ENCODE results near the gene NUP35. TPM values are rescaled to one million over a fixed set of nuclear protein-coding genes. Genes with fewer than 3 reads are reported as not detected.

NUP35 gene
- total RNA-seq, 1 experiment from 2014 or later: 33.4 TPM

DNA sequence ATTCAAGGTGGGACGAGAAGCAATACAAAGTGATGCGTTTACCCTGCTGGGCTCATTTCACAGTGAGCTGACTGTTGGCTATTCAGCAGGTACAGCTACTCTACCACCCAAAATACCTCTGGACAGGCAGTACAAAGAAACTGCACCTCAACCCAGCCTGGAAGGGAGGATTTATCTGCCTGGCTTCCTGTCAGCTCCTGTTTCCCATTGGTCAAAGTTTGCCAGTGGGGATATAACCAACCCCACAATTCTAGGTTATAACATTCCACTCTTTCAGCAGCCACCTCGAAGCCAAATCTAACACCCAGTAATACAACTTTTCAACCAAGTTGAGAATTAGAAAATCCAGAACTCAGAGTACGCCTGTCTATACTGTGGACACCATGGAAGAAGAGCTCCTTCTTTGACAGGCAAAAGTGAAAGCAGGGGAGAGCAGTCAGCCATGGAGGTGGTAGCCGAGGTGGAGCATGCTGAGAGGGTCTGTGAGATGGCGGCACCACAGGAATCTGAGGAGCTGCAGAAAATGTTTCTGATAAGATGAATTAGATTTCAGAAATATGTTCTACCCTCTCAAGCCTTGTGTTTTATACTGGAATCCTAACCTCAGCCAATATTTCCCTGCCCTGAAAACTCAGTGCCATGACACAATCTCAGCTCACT lies 34.9 kb upstream of the NUP35 start:
- Histone ChIP-seq H3K9me2 (ENCODE audit: insufficient read depth) (no peaks in the 10 kb centered on the region), H3K9me3 (ENCODE audit: control insufficient read depth in 1 of 2, insufficient read depth in 1 of 2, low read depth in 1 of 2, low read length in 2 of 2) (no peaks in the 10 kb centered on the region), H4K20me1 (ENCODE audit: insufficient read depth) (no peaks in the 10 kb centered on the region), H3K4me3 (replicated peaks in 1 of 2; ENCODE audit: low read depth in 1 of 2, low read length in 2 of 2) (no peak overlapping the region), H3K27me3 (ENCODE audit: insufficient read depth, low read length) (no peaks in the 10 kb centered on the region), H3K4me1 (ENCODE audit: control insufficient read depth in 1 of 2, insufficient read depth in 2 of 2, low read length in 2 of 2) (no peaks in the 10 kb centered on the region), H3K27ac (ENCODE audit: low read depth, low read length) (no peak overlapping the region), H3K36me3 (ENCODE audit: control insufficient read depth in 1 of 2, insufficient read depth in 2 of 2, low read length in 2 of 2) (no peaks in the 10 kb centered on the region), H3K79me2 (ENCODE audit: insufficient read depth, low read length) (no peaks in the 10 kb centered on the region), H2AFZ (ENCODE audit: low read depth, low read length, poor library complexity, severe bottlenecking) (no peak overlapping the region), H3K4me2 (ENCODE audit: low read length) (no peak overlapping the region), H3K9ac (ENCODE audit: low read length) (no peak overlapping the region)
- no TSS peak for BruUV-seq (replicated peaks)
- intact Hi-C loops (cut with micrococcal nuclease): no loop called here
- TF ChIP-seq, protein P1, sequence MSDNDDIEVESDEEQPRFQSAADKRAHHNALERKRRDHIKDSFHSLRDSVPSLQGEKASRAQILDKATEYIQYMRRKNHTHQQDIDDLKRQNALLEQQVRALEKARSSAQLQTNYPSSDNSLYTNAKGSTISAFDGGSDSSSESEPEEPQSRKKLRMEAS (IDR thresholded peaks at IDR 0.05): no peak
- TF ChIP-seq CBX3 (IDR thresholded peaks at IDR 0.05; ENCODE audit: low read depth) (no peak), POLR2A (IDR thresholded peaks at IDR 0.05; ENCODE audit: borderline replicate concordance, extremely low read depth, insufficient read depth, insufficient read length) (no peak)
- TF ChIP-seq, protein P2, sequence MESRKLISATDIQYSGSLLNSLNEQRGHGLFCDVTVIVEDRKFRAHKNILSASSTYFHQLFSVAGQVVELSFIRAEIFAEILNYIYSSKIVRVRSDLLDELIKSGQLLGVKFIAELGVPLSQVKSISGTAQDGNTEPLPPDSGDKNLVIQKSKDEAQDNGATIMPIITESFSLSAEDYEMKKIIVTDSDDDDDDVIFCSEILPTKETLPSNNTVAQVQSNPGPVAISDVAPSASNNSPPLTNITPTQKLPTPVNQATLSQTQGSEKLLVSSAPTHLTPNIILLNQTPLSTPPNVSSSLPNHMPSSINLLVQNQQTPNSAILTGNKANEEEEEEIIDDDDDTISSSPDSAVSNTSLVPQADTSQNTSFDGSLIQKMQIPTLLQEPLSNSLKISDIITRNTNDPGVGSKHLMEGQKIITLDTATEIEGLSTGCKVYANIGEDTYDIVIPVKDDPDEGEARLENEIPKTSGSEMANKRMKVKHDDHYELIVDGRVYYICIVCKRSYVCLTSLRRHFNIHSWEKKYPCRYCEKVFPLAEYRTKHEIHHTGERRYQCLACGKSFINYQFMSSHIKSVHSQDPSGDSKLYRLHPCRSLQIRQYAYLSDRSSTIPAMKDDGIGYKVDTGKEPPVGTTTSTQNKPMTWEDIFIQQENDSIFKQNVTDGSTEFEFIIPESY (IDR thresholded peaks at IDR 0.05; ENCODE audit: extremely low read depth, insufficient replicate concordance, low read length): no peak
- ChIA-PET CTCF (no interaction called here), POLR2A (no interaction called here), RAD21 (ENCODE audit: low non-redundant PET in 1 of 2, low total read pairs in 2 of 2, uncharacterized antibody in 2 of 2, unreplicated experiment in 2 of 2) (no interaction called here)
- DNase-seq (ENCODE audit: low read depth, low spot score) (no peak), ATAC-seq (no peak)

DNA sequence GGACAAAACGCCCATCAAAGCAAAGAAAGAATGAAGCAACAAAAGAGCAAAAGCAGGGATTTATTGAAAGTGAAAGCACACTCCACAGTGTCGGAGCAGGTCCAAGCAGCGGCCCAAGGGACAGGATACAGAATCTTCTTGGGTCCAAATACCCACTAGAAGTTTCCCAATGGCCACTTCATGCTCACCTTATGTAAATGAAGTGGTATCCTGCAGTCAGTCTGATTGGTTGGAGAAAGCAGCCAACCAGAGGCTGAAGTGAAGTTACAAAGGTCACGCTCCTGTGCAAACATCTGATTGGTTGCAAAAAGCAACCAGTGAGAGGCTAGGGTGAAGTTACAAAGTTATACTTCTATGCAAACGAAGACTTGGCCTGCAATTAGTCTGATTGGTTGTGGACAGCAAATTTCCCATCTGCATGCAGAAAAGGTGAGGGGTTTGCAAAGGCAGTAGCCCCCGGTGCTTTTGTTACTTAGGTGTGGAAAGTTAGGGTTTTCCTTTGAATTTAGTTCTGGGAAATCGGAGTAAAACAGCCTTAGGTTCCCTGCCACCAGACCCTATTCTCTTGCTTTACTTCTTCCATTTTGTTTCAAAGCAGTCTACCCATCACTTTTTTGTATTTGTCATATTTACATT lies 32.8 kb upstream of the NUP35 start:
- no peaks in the 10 kb centered on the region for H3K9me2 ChIP-seq (ENCODE audit: insufficient read depth)
- H2AFZ ChIP-seq (ENCODE audit: low read depth, low read length, poor library complexity, severe bottlenecking): no peak overlapping the region
- no peaks in the 10 kb centered on the region for H3K79me2 ChIP-seq (ENCODE audit: insufficient read depth, low read length)
- H3K9ac ChIP-seq (ENCODE audit: low read length): no peak overlapping the region
- no peak for DNase-seq (ENCODE audit: low read depth, low spot score)
- BruUV-seq (replicated peaks): no TSS peak
- POLR2A ChIA-PET: no interaction called here
- no peaks in the 10 kb centered on the region for H3K27me3 ChIP-seq (ENCODE audit: insufficient read depth, low read length)
- no peak for ATAC-seq
- no peaks in the 10 kb centered on the region for H4K20me1 ChIP-seq (ENCODE audit: insufficient read depth)
- intact Hi-C loops (cut with micrococcal nuclease): loop anchor here (10.0 kb wide), 1 partner anchor 327 kb away; no protein-coding TSS in a partner anchor
- no peak overlapping the region for H3K4me2 ChIP-seq (ENCODE audit: low read length)
- H3K9me3 ChIP-seq (ENCODE audit: control insufficient read depth in 1 of 2, insufficient read depth in 1 of 2, low read depth in 1 of 2, low read length in 2 of 2): no peaks in the 10 kb centered on the region
- H3K4me1 ChIP-seq (ENCODE audit: control insufficient read depth in 1 of 2, insufficient read depth in 2 of 2, low read length in 2 of 2): no peaks in the 10 kb centered on the region
- H3K36me3 ChIP-seq (ENCODE audit: control insufficient read depth in 1 of 2, insufficient read depth in 2 of 2, low read length in 2 of 2): no peaks in the 10 kb centered on the region
- RAD21 ChIA-PET (ENCODE audit: low non-redundant PET in 1 of 2, low total read pairs in 2 of 2, uncharacterized antibody in 2 of 2, unreplicated experiment in 2 of 2): no interaction called here
- no peak overlapping the region for H3K4me3 ChIP-seq (replicated peaks in 1 of 2; ENCODE audit: low read depth in 1 of 2, low read length in 2 of 2)
- CTCF ChIA-PET: no interaction called here
- H3K27ac ChIP-seq (ENCODE audit: low read depth, low read length): no peak overlapping the region
- TF ChIP-seq POLR2AphosphoS5 (IDR thresholded peaks at IDR 0.05; ENCODE audit: low read depth, low read length) (no peak), CTCF (IDR thresholded peaks at IDR 0.05 in 2 of 3, conservative IDR thresholded peaks at IDR 0.05 in 1 of 3; ENCODE audit: borderline replicate concordance in 1 of 3, insufficient read depth in 1 of 3, low read depth in 2 of 3, low read length in 2 of 3) (no peak), ZNF274 (IDR thresholded peaks at IDR 0.05; ENCODE audit: low read depth, low read length) (no peak), CEBPB (IDR thresholded peaks at IDR 0.05; ENCODE audit: low read depth) (no peak), SIN3A (IDR thresholded peaks at IDR 0.05; ENCODE audit: low read depth) (no peak), YY1 (IDR thresholded peaks at IDR 0.05; ENCODE audit: extremely low read depth, insufficient replicate concordance, low read depth, low read length) (no peak)
